Medulla oblongata (tissue), 1 donor: ENCODE data around the gene CNPY2.
"Not testable (repeated sequence)": the region's sequence is repeated elsewhere in the genome, so short reads cannot be mapped to it uniquely, and the experiment has no call there.

Experiments
- DNase-seq: peaks from one replicate; pipeline ENCODE4 v3.0.0-alpha.2; 2015; ENCODE audit errors: extremely low spot score

CNPY2 gene

DNA sequence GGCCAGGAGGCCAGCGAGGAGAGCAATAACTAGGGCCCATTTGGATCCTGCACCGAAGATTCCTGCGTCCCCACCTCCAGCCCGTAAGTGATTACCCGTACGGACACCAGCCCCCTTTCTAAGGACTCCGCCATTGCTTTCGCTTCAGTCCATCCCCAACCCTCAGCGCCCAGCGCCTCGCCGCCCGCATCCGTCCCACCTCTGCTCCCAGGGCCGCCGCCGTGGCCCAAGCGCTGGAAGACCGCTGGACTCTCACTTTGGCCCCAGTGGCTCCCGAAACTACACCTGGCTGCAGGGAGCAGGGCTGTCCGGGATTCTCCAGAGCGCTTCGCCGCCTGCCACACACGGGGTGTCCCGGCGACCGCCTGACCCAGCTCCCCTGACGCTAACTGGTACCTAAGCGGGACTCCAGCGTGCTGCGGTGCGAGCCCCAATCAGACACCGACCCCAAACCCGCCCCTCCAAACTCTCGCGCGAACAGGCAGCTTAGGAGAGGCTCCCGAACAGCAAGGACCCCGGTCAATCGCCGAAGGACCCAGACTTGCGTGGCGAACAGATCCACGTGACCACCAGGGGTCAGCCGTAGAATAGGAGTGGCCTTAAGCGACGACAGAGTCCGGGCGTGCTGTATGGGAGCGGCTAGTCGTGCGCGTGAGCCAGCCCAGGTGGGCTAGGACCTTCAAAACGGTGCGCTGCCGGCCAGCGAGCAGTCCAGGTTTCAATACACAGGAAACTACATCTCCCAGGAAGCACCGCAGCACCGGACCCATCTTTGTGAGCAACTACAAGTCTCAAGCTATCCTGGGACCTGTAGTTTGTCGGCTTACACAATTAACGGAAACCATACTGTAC, at the start of gene CNPY2:
Gene CNPY2, minus strand, starts transcription at position 367 of the 852 bp plus-strand sequence. CDS start 771 bp downstream, outside the sequence.
- peak; percentile 97 for DNase-seq

DNA sequence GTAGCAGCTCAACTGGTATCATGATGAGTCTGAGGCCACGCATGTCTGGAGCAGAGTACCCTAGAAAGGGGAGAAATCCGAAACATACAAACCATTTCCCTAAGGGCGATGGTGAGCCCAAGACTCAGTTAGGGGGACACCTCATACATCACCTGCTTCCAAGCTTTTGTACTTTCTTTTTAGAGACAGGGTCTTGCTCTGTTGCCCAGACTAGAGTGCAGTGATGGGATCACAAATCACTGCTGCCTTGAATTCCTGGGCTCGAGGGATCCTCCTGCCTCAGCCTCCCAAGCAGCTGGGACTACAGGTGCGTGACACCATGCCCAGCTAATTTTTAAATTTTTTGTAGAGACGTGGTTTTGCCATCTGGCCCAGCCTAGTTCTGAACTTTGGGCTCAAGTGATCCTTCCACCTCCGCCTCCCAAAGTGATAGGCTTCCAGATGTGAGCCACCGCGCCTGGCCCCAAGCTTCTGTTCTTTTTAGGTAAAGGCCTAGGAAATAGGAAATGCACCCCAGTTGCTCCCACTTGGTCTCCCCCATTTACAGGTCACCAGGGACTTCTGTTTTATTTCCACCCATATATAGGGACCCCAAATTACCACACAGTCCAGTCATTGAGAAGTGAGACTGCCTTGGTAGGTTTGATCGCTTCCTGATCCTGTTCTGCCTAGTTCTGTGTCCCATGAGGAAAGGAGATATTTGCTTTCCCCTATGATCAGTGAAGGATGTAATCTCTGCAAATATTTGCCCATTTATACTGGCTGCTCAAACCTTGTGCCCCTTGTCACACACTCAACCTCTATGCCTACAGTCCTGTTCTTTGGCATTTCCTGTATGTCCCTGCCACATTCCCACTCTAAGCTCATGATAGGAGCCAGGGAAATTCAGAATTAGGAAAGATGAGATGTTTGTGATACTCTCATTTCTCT, 46.6 kb upstream of the CNPY2 start, which contains the start of gene APOF:
Gene APOF, minus strand, starts transcription at position 728 of the 930 bp plus-strand sequence. Its CDS starts 112 bp downstream, at position 616.
- no peak for DNase-seq

GRCh38 chr12:56361487-56362129, 45.8 kb upstream of the CNPY2 start:
- DNase-seq = no peak

GRCh38 chr12:56359851-56360767, 44.3 kb upstream of the CNPY2 start, which contains the start of gene STAT2:
Gene STAT2 (minus strand): TSS chr12:56360107. CDS start chr12:56356571, 3,536 bp downstream.
- peak; percentile 100 for DNase-seq

DNA sequence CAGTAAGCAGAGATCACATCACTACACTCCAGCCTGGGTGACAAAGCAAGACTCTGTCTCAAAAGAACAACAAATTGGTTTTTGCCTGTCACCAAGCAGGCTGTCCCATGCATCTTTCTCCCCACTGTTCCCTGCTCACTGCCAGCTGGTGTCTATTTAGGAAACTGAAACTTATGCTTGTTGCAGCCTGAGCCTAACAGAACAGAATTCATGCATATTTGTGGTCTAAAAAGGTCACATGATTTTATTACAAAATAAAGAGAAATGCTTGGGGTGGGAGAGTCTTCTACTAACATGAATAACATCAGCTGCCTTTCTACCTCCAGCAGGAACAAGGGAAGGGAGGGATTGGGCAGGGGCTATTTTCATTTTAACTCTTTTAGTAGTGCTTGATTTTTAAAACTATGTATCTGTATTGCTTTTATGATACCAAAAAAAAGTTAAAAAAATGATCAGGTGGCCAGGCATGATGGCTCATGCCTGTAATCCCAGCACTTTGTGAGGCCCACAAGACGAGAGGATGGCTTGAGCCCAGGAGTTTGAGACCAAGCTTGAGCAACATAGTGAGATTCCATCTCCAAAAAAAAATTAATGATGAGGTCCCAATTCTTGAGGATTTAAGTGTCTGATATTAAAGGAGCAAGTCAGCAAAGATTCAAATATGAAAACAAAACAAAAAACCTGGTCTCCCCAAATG, 43.2 kb upstream of the CNPY2 start:
- peak; percentile 88 for DNase-seq

GRCh38 chr12:56351325-56351724, 35.5 kb upstream of the CNPY2 start:
- no peak for DNase-seq

- no peak for DNase-seq
Measured at GRCh38 chr12:56350662-56351061, 34.9 kb upstream of the CNPY2 start.

GRCh38 chr12:56348776-56349175, 33.0 kb upstream of the CNPY2 start:
- DNase-seq = no peak

GRCh38 chr12:56347255-56347654, 31.5 kb upstream of the CNPY2 start:
- DNase-seq = not testable (repeated sequence)

- no peak for DNase-seq
Measured at GRCh38 chr12:56346675-56347074, 30.9 kb upstream of the CNPY2 start.

DNA sequence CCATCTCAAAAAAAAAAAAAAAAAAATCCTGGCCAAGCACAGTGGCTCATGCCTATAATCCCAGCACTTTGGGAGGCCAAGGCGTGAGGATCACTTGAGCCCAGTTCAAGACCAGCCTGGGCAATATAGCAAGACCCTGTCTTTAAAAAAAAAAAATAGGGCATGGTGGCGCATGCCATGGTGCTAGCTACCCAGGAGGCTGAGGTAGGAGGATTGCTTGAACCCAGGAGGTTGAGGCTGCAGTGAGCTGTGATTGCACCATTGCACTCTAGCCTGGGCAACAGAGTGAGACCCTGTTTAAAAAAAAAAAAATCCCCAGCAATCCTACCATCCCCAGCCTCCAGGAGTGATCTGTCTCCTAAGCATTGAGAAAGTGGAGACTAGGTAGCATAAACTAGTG, 26.5 kb upstream of the CNPY2 start:
- not testable (repeated sequence) for DNase-seq

DNA sequence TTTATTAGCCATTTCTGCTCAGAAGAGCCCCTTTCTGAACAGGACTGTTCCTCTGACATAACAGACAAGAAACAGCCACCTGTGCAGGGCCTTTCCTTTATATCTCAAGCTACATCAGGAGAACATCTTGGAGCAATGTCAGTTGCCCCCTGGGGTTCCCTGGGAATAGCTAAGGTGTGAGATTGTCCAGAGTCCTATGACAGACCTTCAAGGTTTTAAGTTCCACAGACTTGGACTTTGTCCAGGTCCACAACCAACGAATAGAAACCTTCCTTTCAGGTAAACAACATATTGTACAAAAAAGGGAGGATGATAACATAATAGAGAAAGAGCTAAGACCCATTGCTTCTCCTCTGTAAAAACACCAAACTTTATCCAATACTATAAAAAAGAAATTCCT, 25.8 kb upstream of the CNPY2 start:
- no peak for DNase-seq

DNA sequence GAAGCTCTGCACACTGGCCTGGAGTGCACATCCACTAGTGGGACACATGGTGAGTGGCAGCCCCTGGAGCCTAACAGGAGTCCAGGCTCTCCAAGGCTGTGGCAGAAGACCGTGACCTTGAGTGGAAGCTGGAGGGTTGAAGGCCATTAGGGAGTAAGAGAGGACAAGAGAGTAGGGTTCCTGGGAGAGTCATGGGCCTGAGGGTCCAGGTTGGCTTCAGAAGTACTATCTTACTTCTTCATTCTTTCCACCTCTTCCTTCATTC, 23.3 kb upstream of the CNPY2 start:
- no peak for DNase-seq

DNA sequence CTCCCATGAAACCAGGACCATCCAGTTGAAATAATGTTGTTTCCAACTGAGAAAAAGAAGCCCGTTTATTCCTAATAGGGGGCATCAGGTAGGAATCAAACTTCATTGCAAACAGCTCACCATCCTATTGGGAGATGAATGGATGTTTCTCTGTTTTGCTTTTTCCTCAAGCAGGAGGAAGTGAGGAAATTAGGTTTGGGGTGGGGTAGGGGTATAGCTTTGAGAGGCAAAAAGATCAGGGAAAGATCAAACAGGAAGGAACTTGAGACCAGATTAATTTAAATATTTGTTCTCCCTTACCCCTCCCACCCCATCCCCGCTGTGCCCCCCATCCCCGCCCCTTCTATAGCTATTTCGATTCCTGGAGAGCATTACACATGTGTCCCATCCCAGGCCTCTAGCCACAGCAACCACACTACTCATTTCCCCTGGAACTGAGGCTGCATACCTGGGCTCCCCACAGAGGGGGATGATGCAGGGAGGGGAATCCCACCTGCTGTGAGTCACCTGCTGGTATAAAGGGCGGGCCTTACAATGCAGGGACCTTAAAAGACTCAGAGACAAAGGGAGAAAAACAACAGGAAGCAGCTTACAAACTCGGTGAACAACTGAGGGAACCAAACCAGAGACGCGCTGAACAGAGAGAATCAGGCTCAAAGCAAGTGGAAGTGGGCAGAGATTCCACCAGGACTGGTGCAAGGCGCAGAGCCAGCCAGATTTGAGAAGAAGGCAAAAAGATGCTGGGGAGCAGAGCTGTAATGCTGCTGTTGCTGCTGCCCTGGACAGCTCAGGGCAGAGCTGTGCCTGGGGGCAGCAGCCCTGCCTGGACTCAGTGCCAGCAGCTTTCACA, 22.7 kb upstream of the CNPY2 start, which contains the start of gene IL23A:
Gene IL23A, plus strand, starts transcription at position 577 of the 850 bp plus-strand sequence. Its CDS starts 161 bp downstream, at position 738.
- no peak for DNase-seq

DNA sequence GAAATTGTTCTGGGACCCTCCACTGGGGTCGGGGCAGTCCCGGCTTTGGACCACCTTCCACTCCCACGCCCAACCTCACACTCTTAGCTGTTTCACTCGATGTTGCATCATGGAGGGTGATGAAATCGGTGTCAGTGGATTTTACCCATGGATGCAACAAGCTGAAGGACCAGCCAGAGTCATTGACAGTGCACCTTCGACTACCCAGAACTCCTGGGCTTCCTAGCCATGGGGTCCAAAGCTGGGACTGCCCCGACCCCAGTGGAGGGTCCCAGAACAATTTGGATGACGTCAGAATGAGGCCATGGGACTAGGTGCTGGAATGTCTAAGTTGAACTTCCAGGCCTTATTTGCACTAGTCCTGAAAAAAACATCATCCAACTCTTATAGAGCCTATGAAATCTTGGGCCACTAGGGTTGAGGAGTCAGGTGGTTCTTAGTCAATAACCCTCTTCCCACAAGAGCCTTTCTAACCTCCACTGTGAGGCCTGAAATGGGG, 22.0 kb upstream of the CNPY2 start:
- DNase-seq = no peak

DNA sequence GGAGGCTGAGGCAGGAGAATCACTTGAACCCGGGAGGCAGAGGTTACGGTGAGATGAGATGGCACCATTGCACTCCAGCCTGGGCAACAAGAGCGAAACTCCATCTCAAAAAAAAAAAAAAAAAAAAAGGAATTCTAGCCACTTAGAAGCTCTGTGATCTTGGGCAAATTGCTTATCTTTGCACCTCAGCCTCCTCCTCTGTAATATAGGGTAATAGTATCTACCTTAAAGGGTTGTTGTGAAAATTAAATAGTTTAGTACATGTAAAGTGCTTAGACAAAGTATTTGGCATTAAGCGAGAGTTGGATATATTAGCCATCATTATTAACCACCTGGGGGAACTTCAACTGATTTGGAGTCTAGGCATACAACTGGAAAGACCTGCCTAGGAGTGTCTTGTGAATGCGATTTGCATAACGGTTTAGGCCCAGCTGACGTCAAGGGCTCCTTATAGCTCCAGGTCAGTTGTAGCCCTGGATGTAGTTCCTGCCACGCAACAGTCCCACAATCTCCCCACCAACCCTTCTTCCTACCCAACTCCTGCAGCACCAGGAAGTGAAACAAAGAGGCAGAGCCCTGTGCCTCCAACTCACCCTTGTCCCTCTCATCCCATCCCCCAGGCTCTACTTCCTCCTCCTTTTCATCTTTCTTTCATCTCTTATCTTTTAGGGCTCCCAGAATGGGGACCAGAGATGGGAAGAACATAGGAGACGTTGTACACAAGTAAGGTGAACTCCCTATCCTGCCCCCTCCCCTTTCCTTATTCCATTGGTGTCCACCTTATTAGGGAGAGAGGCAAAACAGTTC, 20.8 kb upstream of the CNPY2 start:
- peak; percentile 68 for DNase-seq

GRCh38 chr12:56335527-56335926, 19.7 kb upstream of the CNPY2 start:
- not testable (repeated sequence) for DNase-seq

DNA sequence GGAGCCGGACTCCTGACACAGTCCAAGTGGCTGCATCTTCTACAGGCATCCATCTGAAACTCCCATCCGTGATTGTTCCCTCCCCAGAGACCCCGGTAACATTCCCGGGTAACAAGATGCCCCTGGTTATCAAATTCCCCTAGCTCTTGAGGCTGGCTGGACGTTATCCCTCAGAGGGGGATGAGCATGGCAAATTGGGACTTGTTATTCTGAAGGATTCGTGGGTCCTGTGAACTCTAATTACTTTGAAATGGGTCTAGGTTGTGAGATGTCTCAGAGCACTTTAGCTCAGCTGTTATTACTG, 18.7 kb upstream of the CNPY2 start:
- DNase-seq = no peak
